Gastrocnemius medialis (tissue), 4 donors: Measurements from ENCODE around the gene RPRD1A.

Experiments used
- POLR2A ChIP-seq, 2 donors: fragments of 450-650 bp; IDR thresholded peaks; one replicate each; pipeline ENCODE4 v1.6.1; 2017; ENCODE audit warnings: antibody characterized with exemption in 2 of 2, mild to moderate bottlenecking in 2 of 2, moderate library complexity in 2 of 2
- TF ChIP-seq, protein P1 (sequence below), 5 experiments: fragments of 450-650 bp in 3 of 5; fragments of 200-600 bp in 2 of 5; sonication (generic) in 2 of 5; IDR thresholded peaks in 4 of 5; conservative IDR thresholded peaks in 1 of 5; 1 replicate in 4 of 5; 2 replicates in 1 of 5; pipeline ENCODE4 v1.5.1; 2016 to 2019; ENCODE audit warnings: antibody characterized with exemption in 5 of 5, mild to moderate bottlenecking in 3 of 5, moderate library complexity in 3 of 5

DNA sequence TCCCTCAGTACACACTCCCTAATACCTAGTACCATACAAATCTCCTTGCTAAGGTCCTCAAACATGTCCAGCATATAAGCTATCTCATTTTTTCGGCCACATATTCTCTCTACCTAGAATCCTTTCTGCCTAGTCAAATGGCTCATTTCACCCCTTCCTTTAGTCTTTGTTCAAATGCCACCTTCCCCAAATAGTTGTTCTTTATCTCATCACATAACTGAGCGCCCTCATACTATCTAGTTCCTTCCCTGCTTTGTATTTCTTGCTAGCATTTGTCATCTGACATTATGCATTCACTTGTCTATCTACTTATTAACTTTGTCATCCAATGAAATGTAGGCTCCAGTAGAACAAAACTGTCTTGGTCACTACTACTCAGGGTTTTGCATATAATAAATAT is 35.5 kb downstream of the RPRD1A start:
- TF ChIP-seq, protein P1, sequence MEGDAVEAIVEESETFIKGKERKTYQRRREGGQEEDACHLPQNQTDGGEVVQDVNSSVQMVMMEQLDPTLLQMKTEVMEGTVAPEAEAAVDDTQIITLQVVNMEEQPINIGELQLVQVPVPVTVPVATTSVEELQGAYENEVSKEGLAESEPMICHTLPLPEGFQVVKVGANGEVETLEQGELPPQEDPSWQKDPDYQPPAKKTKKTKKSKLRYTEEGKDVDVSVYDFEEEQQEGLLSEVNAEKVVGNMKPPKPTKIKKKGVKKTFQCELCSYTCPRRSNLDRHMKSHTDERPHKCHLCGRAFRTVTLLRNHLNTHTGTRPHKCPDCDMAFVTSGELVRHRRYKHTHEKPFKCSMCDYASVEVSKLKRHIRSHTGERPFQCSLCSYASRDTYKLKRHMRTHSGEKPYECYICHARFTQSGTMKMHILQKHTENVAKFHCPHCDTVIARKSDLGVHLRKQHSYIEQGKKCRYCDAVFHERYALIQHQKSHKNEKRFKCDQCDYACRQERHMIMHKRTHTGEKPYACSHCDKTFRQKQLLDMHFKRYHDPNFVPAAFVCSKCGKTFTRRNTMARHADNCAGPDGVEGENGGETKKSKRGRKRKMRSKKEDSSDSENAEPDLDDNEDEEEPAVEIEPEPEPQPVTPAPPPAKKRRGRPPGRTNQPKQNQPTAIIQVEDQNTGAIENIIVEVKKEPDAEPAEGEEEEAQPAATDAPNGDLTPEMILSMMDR (IDR thresholded peaks at IDR 0.05 in 4 of 5, conservative IDR thresholded peaks at IDR 0.05 in 1 of 5): no peak
- TF ChIP-seq POLR2A (IDR thresholded peaks at IDR 0.05): no peak
